GM12875 (cell line): ENCODE results near the gene LYRM4.

Experiments used
- H3K4me3 ChIP-seq: one replicate; pipeline ENCODE4 v1.5.1; 2011; ENCODE audit warnings: low read depth, low read length, control low read depth
- CTCF ChIP-seq: IDR thresholded peaks from 2 replicates; pipeline ENCODE4 v1.5.1; 2011; ENCODE audit warnings: low read depth, mild to moderate bottlenecking, control low read depth, inconsistent platforms, low read length, moderate library complexity, borderline replicate concordance; ENCODE audit not compliant: insufficient read depth

LYRM4 gene

GRCh38 chr6:5208057-5208456 lies 52.7 kb downstream of the LYRM4 start:
- H3K4me3 ChIP-seq, result no peak overlapping the region
- no peak for TF ChIP-seq CTCF

GRCh38 chr6:5206920-5207561 lies 53.7 kb downstream of the LYRM4 start:
- no peak for TF ChIP-seq CTCF
- H3K4me3 ChIP-seq, result no peak overlapping the region

- no peak for TF ChIP-seq CTCF
- H3K4me3 ChIP-seq, result no peak overlapping the region
Measured at GRCh38 chr6:5205877-5206850, 54.6 kb downstream of the LYRM4 start.

- TF ChIP-seq CTCF, result no peak
- H3K4me3 ChIP-seq, result no peak overlapping the region
Measured at GRCh38 chr6:5205035-5205507, 55.7 kb downstream of the LYRM4 start.

GRCh38 chr6:5204376-5204775 lies 56.4 kb downstream of the LYRM4 start:
- H3K4me3 ChIP-seq, result no peak overlapping the region
- TF ChIP-seq CTCF, result no peak

GRCh38 chr6:5203546-5203945 lies 57.2 kb downstream of the LYRM4 start:
- TF ChIP-seq CTCF, result no peak
- no peak overlapping the region for H3K4me3 ChIP-seq
